Ishikawa (cell line): ENCODE results near the gene CCDC73.
A peak's percentile ranks its signal among the peaks of the same experiment; 100 is the strongest.

Experiments
- CEBPB ChIP-seq: IDR thresholded peaks from 2 replicates; pipeline ENCODE4 v1.6.1; 2012
- CREB1 ChIP-seq: IDR thresholded peaks from 2 replicates; pipeline ENCODE4 v1.6.1; 2012; ENCODE audit warnings: low read depth
- EGR1 ChIP-seq: IDR thresholded peaks from 2 replicates; pipeline ENCODE4 v1.6.1; 2012
- EP300 ChIP-seq: IDR thresholded peaks from 2 replicates; pipeline ENCODE4 v1.6.1; 2012; ENCODE audit warnings: borderline replicate concordance
- FOXM1 ChIP-seq: IDR thresholded peaks from 2 replicates; pipeline ENCODE4 v1.6.1; 2012; ENCODE audit warnings: low read depth, borderline replicate concordance
- MAX ChIP-seq: IDR thresholded peaks from 2 replicates; pipeline ENCODE4 v1.6.1; 2012
- NFIC ChIP-seq: IDR thresholded peaks from 2 replicates; pipeline ENCODE4 v1.6.1; 2012
- RAD21 ChIP-seq: IDR thresholded peaks from 2 replicates; pipeline ENCODE4 v1.6.1; 2012; ENCODE audit warnings: low read depth
- TAF1 ChIP-seq: IDR thresholded peaks from 2 replicates; pipeline ENCODE4 v1.6.1; 2012; ENCODE audit warnings: low read depth, mild to moderate bottlenecking
- TCF12 ChIP-seq: IDR thresholded peaks from 2 replicates; pipeline ENCODE4 v1.6.1; 2012; ENCODE audit warnings: low read depth
- TEAD4 ChIP-seq: IDR thresholded peaks from 2 replicates; pipeline ENCODE4 v1.6.1; 2012
- YY1 ChIP-seq: IDR thresholded peaks from 2 replicates; pipeline ENCODE4 v1.6.1; 2012; ENCODE audit warnings: low read depth
- ZBTB7A ChIP-seq: IDR thresholded peaks from 2 replicates; pipeline ENCODE4 v1.6.1; 2012; ENCODE audit warnings: low read depth
- TF ChIP-seq, protein P1 (sequence below): IDR thresholded peaks from 2 replicates; pipeline ENCODE4 v1.6.1; 2012
- TF ChIP-seq, protein P2 (sequence below): IDR thresholded peaks from 2 replicates; pipeline ENCODE4 v1.6.1; 2012; ENCODE audit warnings: low read depth, mild to moderate bottlenecking

Gene CCDC73

DNA sequence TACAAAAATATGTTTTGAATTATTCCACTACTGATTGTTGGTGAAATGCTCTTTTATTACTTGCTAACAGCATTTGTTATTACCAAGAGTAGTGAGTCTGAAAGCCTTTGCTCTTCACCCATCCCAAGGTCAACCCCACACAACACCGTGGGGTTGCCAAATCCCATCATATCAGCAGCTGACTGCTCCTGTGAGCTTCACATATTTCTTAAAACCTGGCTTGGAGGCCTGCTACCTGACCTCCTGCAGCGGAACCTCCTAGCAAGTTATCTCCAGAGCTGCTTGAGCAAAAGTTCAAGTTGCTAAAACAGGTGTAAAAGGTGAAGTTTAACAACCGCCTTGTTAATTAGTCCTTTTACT lies 230.9 kb downstream of the CCDC73 start:
- no peak for TF ChIP-seq TAF1
- TF ChIP-seq EP300, result no peak
- no peak for TF ChIP-seq CREB1
- TF ChIP-seq TCF12, result no peak
- TF ChIP-seq, protein P1, sequence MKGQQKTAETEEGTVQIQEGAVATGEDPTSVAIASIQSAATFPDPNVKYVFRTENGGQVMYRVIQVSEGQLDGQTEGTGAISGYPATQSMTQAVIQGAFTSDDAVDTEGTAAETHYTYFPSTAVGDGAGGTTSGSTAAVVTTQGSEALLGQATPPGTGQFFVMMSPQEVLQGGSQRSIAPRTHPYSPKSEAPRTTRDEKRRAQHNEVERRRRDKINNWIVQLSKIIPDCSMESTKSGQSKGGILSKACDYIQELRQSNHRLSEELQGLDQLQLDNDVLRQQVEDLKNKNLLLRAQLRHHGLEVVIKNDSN, result no peak
- TF ChIP-seq, protein P2, sequence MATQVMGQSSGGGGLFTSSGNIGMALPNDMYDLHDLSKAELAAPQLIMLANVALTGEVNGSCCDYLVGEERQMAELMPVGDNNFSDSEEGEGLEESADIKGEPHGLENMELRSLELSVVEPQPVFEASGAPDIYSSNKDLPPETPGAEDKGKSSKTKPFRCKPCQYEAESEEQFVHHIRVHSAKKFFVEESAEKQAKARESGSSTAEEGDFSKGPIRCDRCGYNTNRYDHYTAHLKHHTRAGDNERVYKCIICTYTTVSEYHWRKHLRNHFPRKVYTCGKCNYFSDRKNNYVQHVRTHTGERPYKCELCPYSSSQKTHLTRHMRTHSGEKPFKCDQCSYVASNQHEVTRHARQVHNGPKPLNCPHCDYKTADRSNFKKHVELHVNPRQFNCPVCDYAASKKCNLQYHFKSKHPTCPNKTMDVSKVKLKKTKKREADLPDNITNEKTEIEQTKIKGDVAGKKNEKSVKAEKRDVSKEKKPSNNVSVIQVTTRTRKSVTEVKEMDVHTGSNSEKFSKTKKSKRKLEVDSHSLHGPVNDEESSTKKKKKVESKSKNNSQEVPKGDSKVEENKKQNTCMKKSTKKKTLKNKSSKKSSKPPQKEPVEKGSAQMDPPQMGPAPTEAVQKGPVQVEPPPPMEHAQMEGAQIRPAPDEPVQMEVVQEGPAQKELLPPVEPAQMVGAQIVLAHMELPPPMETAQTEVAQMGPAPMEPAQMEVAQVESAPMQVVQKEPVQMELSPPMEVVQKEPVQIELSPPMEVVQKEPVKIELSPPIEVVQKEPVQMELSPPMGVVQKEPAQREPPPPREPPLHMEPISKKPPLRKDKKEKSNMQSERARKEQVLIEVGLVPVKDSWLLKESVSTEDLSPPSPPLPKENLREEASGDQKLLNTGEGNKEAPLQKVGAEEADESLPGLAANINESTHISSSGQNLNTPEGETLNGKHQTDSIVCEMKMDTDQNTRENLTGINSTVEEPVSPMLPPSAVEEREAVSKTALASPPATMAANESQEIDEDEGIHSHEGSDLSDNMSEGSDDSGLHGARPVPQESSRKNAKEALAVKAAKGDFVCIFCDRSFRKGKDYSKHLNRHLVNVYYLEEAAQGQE, result no peak
- no peak for TF ChIP-seq RAD21
- TF ChIP-seq ZBTB7A, result no peak
- no peak for TF ChIP-seq TEAD4
- no peak for TF ChIP-seq EGR1
- TF ChIP-seq MAX, result no peak
- TF ChIP-seq NFIC, result no peak
- TF ChIP-seq CEBPB, result no peak
- no peak for TF ChIP-seq YY1
- TF ChIP-seq FOXM1, result no peak

DNA sequence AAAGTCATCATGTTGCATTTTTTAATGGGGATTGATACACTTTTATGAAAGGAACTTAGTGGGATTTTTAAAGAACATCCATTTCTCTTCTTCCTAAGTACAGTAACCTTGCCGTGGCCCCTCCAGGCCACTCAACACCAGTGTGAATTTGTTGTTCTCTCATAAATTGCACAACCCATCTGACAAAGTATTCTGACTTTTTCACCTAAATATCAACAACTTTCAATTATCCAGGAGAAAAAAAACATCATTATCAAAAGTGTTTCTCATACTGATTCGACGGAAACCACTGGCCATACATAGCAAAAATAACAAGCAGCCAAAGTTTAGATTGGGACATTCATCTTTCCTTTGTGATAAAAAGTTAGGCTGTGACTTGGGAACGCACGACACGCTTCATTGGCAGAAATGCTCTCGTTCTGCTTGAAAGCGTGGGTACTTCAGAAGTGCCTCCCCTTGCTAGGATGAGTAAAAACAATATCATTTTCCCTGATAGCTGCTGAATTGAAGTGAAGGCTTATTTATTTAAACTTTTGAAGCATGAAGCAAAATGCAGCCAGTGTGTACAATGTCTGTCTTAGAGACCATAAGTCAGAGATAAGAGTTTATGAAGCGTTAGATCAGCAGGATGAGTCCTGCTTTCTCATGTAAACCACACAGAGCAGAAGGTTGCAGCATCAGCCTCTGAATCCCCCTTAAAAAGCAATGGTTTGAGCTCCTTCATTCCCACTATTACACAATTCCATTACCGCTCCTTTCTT lies 231.4 kb downstream of the CCDC73 start:
- TF ChIP-seq TAF1 (no peak), ZBTB7A (no peak), TCF12 (no peak), EP300 (no peak), CREB1 (no peak), MAX (no peak), YY1 (no peak), RAD21 (no peak), FOXM1 (no peak), TEAD4 (no peak), EGR1 (no peak)
- TF ChIP-seq, protein P1, result no peak
- TF ChIP-seq, protein P2, result no peak

GRCh38 chr11:32561835-32562234 lies 232.6 kb downstream of the CCDC73 start:
- TF ChIP-seq RAD21, result peak; percentile 16; the same call in 1 of the 2 replicates
- TF ChIP-seq ZBTB7A, result no peak

GRCh38 chr11:32555895-32556294 lies 238.6 kb downstream of the CCDC73 start:
- no peak for TF ChIP-seq ZBTB7A
- TF ChIP-seq EP300, result no peak
- TF ChIP-seq CREB1, result no peak
- no peak for TF ChIP-seq CEBPB
- no peak for TF ChIP-seq RAD21
- TF ChIP-seq FOXM1, result no peak
- no peak for TF ChIP-seq TEAD4
- TF ChIP-seq TAF1, result no peak
- TF ChIP-seq EGR1, result no peak
- no peak for TF ChIP-seq YY1
- no peak for TF ChIP-seq MAX
- TF ChIP-seq TCF12, result no peak
- TF ChIP-seq, protein P1, result no peak
- TF ChIP-seq, protein P2, result no peak
- no peak for TF ChIP-seq NFIC
